SK-N-SH (cell line): ENCODE data around the gene CLEC4M. TPM values are rescaled to one million over a fixed set of nuclear protein-coding genes. Genes with fewer than 3 reads are reported as not detected.

Experiments used
- CTCF ChIA-PET: fragments of 300-600, 350-600 bp; formaldehyde crosslinking; extraction: SDS; loops from one replicate; lab custom pipeline; 2021; lab: Yijun Ruan, JAX
- POLR2A ChIA-PET: fragments of 350-600 bp; sonication (Branson Sonifier 250); formaldehyde crosslinking; extraction: SDS; loops from one replicate; lab custom pipeline; 2020; ENCODE audit warnings: antibody characterized with exemption, inconsistent platforms; lab: Yijun Ruan, JAX
- DNase-seq: peaks from one replicate; pipeline ENCODE4 v3.0.0; 2012
- H2AFZ ChIP-seq: fragments of 200-600 bp; sonication (generic); 2 replicates; pipeline ENCODE4 v1.8.1; 2016; ENCODE audit warnings: antibody characterized with exemption, mild to moderate bottlenecking, low read depth
- H3F3A ChIP-seq: fragments of 200-600 bp; sonication (generic); replicated peaks from 2 replicates; pipeline ENCODE3; 2016; ENCODE audit warnings: antibody characterized with exemption, mild to moderate bottlenecking; ENCODE audit not compliant: insufficient read depth
- H3K27ac ChIP-seq, 2 experiments: fragments of 200-500 bp in 1 of 2; fragments of 200-600 bp in 1 of 2; sonication (Bioruptor generic) in 1 of 2; sonication (generic), shearing (Covaris generic) in 1 of 2; 2 replicates each; pipeline versions ENCODE4 v1.5.1 to v1.6.1; 2014 to 2016; ENCODE audit warnings: low read depth in 2 of 2, inconsistent platforms in 1 of 2, low read length in 1 of 2, mild to moderate bottlenecking in 1 of 2, mixed read lengths in 1 of 2
- H3K27me3 ChIP-seq: fragments of 200-600 bp; sonication (generic), shearing (Covaris generic); 2 replicates; pipeline ENCODE4 v1.6.1; 2016; ENCODE audit warnings: mixed run types; ENCODE audit not compliant: insufficient read depth
- H3K36me3 ChIP-seq, 2 experiments: fragments of 200-500 bp in 1 of 2; fragments of 200-600 bp in 1 of 2; sonication (Bioruptor generic) in 1 of 2; sonication (generic) in 1 of 2; replicated peaks in 1 of 2; 2 replicates each; pipeline versions ENCODE3 to v1.5.1; 2014 to 2016; ENCODE audit warnings: low read length in 1 of 2, mild to moderate bottlenecking in 1 of 2; ENCODE audit not compliant: insufficient read depth in 2 of 2, control insufficient read depth in 1 of 2
- H3K4me1 ChIP-seq, 2 experiments: fragments of 200-500 bp in 1 of 2; fragments of 200-600 bp in 1 of 2; sonication (Bioruptor generic) in 1 of 2; sonication (generic), shearing (Covaris generic) in 1 of 2; 2 replicates each; pipeline versions ENCODE4 v1.5.1 to v1.6.1; 2014 to 2016; ENCODE audit warnings: low read depth in 1 of 2, low read length in 1 of 2, mixed run types in 1 of 2; ENCODE audit not compliant: insufficient read depth in 2 of 2, control insufficient read depth in 1 of 2
- H3K4me2 ChIP-seq: fragments of 200-600 bp; sonication (generic), shearing (Covaris generic); 2 replicates; pipeline ENCODE4 v1.6.1; 2017; ENCODE audit warnings: mixed run types
- H3K4me3 ChIP-seq, 2 experiments: fragments of 200-500 bp in 1 of 2; fragments of 200-600 bp in 1 of 2; sonication (Bioruptor generic) in 1 of 2; sonication (generic), shearing (Covaris generic) in 1 of 2; 2 replicates each; pipeline versions ENCODE4 v1.5.1 to v1.8.1; 2014 to 2016; ENCODE audit warnings: low read depth in 2 of 2, inconsistent platforms in 1 of 2, low read length in 1 of 2, mild to moderate bottlenecking in 1 of 2, mixed read lengths in 1 of 2, moderate library complexity in 1 of 2
- H3K79me2 ChIP-seq: fragments of 200-600 bp; sonication (generic); 2 replicates; pipeline ENCODE4 v1.8.1; 2017; ENCODE audit warnings: mild to moderate bottlenecking; ENCODE audit not compliant: insufficient read depth
- H3K9ac ChIP-seq: fragments of 200-600 bp; sonication (generic); 2 replicates; pipeline ENCODE4 v1.6.1; 2017; ENCODE audit warnings: mixed run types
- H3K9me2 ChIP-seq: fragments of 200-600 bp; sonication (generic); 2 replicates; pipeline ENCODE4 v1.6.1; 2017; ENCODE audit warnings: mixed run types
- H3K9me3 ChIP-seq: fragments of 200-600 bp; sonication (generic); 2 replicates; pipeline ENCODE4 v1.6.1; 2017; ENCODE audit warnings: mixed run types, mild to moderate bottlenecking, moderate library complexity
- H4K20me1 ChIP-seq: fragments of 200-600 bp; sonication (generic); 2 replicates; pipeline ENCODE4 v1.6.1; 2017; ENCODE audit warnings: mild to moderate bottlenecking, mixed run types; ENCODE audit not compliant: insufficient read depth
- CHD2 ChIP-seq: fragments of 150-350 bp; IDR thresholded peaks from 2 replicates; pipeline ENCODE4 v1.6.1; 2018; ENCODE audit warnings: low read length; ENCODE audit not compliant: partially characterized antibody
- POLR2AphosphoS5 ChIP-seq: IDR thresholded peaks from 2 replicates; pipeline ENCODE4 v1.6.1; 2012; ENCODE audit warnings: low read depth, low read length
- REST ChIP-seq: IDR thresholded peaks from 2 replicates; pipeline ENCODE4 v1.6.1; 2012; ENCODE audit warnings: mild to moderate bottlenecking, low read depth, low read length, moderate library complexity
- RXRA ChIP-seq: IDR thresholded peaks from 2 replicates; pipeline ENCODE4 v1.4.0; 2012; ENCODE audit warnings: low read depth, mild to moderate bottlenecking, borderline replicate concordance
- SIN3A ChIP-seq: IDR thresholded peaks from 2 replicates; pipeline ENCODE4 v1.6.1; 2012; ENCODE audit warnings: low read depth, mild to moderate bottlenecking, low read length, moderate library complexity, borderline replicate concordance
- SMC3 ChIP-seq: IDR thresholded peaks from 2 replicates; pipeline ENCODE4 v1.6.1; 2012; ENCODE audit warnings: low read depth, low read length, improper control_type of control experiment
- USF2 ChIP-seq: fragments of 150-350 bp; IDR thresholded peaks from 2 replicates; pipeline ENCODE4 v1.6.1; 2017; ENCODE audit warnings: antibody characterized with exemption, low read length, low read depth, borderline replicate concordance
- YY1 ChIP-seq: IDR thresholded peaks from 2 replicates; pipeline ENCODE4 v1.4.0; 2012; ENCODE audit warnings: low read depth, mild to moderate bottlenecking
- ZBTB33 ChIP-seq: IDR thresholded peaks from 2 replicates; pipeline ENCODE4 v1.4.0; 2012; ENCODE audit warnings: low read depth, borderline replicate concordance
- WGBS: methylation state at CpG from one replicate; pipeline ENCODE4 v1.1.6; 2017; ENCODE audit warnings: low lambda C conversion rate; 5-methylcytosine and 5-hydroxymethylcytosine counted together
- polyA plus RNA-seq, 3 experiments: library from polyadenylated mRNA; depleted of rRNA; stranded (reverse); fragments of >200 nt; gene quantifications; 2 replicates each; pipeline ENCODE4 v1.2.3, GENCODE V29; 2012
- TF ChIP-seq, protein P1 (sequence below): IDR thresholded peaks from 2 replicates; pipeline ENCODE4 v1.4.0; 2012; ENCODE audit warnings: low read depth, borderline replicate concordance
- TF ChIP-seq, protein P2 (sequence below): fragments of 200-600 bp; sonication (generic); IDR thresholded peaks from 2 replicates; pipeline ENCODE4 v1.6.1; 2017; ENCODE audit warnings: antibody characterized with exemption, mild to moderate bottlenecking, moderate library complexity

CLEC4M gene
- polyA plus RNA-seq, 1 of the 3 experiments (the other 2 are of a cell fraction), result not detected

- Histone ChIP-seq H3K27me3 (peaks cover 58% of the 10 kb centered on the region), H3K36me3 (no peaks in the 10 kb centered on the region), H3K4me2 (no peak overlapping the region), H3K9me2 (no peaks in the 10 kb centered on the region), H3F3A (no peaks in the 10 kb centered on the region), H2AFZ (no peak overlapping the region), H3K4me3 (no peak overlapping the region), H3K79me2 (no peaks in the 10 kb centered on the region), H3K9ac (no peak overlapping the region), H3K4me1 (no peaks in the 10 kb centered on the region), H3K9me3 (no peaks in the 10 kb centered on the region), H3K27ac (no peak overlapping the region), H4K20me1 (no peaks in the 10 kb centered on the region)
- CTCF ChIA-PET, result interaction anchor here (0.8 to 1.4 kb wide), 2 partner anchors 10 to 51 kb away, joined by 3 read pairs; no protein-coding TSS in a partner anchor
- WGBS, result 7% methylated on average over 7 of the region's 12 CpGs
- TF ChIP-seq USF2, result no peak
- TF ChIP-seq SIN3A, result no peak
- TF ChIP-seq, protein P1, sequence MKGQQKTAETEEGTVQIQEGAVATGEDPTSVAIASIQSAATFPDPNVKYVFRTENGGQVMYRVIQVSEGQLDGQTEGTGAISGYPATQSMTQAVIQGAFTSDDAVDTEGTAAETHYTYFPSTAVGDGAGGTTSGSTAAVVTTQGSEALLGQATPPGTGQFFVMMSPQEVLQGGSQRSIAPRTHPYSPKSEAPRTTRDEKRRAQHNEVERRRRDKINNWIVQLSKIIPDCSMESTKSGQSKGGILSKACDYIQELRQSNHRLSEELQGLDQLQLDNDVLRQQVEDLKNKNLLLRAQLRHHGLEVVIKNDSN, result no peak
- no peak for TF ChIP-seq ZBTB33
- no peak for TF ChIP-seq YY1
- TF ChIP-seq, protein P2, sequence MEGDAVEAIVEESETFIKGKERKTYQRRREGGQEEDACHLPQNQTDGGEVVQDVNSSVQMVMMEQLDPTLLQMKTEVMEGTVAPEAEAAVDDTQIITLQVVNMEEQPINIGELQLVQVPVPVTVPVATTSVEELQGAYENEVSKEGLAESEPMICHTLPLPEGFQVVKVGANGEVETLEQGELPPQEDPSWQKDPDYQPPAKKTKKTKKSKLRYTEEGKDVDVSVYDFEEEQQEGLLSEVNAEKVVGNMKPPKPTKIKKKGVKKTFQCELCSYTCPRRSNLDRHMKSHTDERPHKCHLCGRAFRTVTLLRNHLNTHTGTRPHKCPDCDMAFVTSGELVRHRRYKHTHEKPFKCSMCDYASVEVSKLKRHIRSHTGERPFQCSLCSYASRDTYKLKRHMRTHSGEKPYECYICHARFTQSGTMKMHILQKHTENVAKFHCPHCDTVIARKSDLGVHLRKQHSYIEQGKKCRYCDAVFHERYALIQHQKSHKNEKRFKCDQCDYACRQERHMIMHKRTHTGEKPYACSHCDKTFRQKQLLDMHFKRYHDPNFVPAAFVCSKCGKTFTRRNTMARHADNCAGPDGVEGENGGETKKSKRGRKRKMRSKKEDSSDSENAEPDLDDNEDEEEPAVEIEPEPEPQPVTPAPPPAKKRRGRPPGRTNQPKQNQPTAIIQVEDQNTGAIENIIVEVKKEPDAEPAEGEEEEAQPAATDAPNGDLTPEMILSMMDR, result no peak
- no peak for DNase-seq
- POLR2A ChIA-PET, result no interaction called here
Observed at GRCh38 chr19:7734220-7735203, 28.5 kb upstream of the CLEC4M start.

- Histone ChIP-seq H3K4me3 (no peak overlapping the region), H3K9ac (no peak overlapping the region), H3K4me1 (no peaks in the 10 kb centered on the region), H3K79me2 (no peaks in the 10 kb centered on the region), H3K4me2 (no peak overlapping the region), H3K9me3 (no peaks in the 10 kb centered on the region), H3K9me2 (no peaks in the 10 kb centered on the region), H3F3A (no peaks in the 10 kb centered on the region), H3K27me3 (peaks cover 58% of the 10 kb centered on the region), H2AFZ (no peak overlapping the region), H3K36me3 (no peaks in the 10 kb centered on the region), H3K27ac (no peak overlapping the region), H4K20me1 (no peaks in the 10 kb centered on the region)
- no peak for DNase-seq
- ChIA-PET POLR2A (no interaction called here), CTCF (interaction anchor here (1.2 to 1.4 kb wide), 2 partner anchors 8 to 10 kb away, joined by 3 read pairs; no protein-coding TSS in a partner anchor)
- 7% methylated on average over 1 of the region's 1 CpG for WGBS
- no peak for TF ChIP-seq SIN3A
- no peak for TF ChIP-seq RXRA
- no peak for TF ChIP-seq ZBTB33
- TF ChIP-seq REST, result no peak
- TF ChIP-seq POLR2AphosphoS5, result no peak
- no peak for TF ChIP-seq CHD2
- no peak for TF ChIP-seq SMC3
Observed at GRCh38 chr19:7736148-7736547, 26.9 kb upstream of the CLEC4M start.
